Measurements from ENCODE around the gene UMAD1.

GRCh38 chr7:7820409-7820808, 179.9 kb downstream of the UMAD1 start:
- TF ChIP-seq POU6F1 (CRISPR knock-in tag; IDR thresholded peaks at IDR 0.05; ENCODE audit: borderline replicate concordance, low read depth) (no peak), PATZ1 (CRISPR knock-in tag; IDR thresholded peaks at IDR 0.05; ENCODE audit: borderline replicate concordance) (no peak), ISL1 (CRISPR knock-in tag; IDR thresholded peaks at IDR 0.05) (no peak), ZFP3 (CRISPR knock-in tag; IDR thresholded peaks at IDR 0.05) (no peak), ZNF70 (CRISPR knock-in tag; IDR thresholded peaks at IDR 0.05) (no peak), CREB5 (CRISPR knock-in tag; IDR thresholded peaks at IDR 0.05; ENCODE audit: low read depth) (no peak), ARNTL (CRISPR knock-in tag; IDR thresholded peaks at IDR 0.05; ENCODE audit: borderline replicate concordance, low read depth) (no peak), TSHZ2 (CRISPR knock-in tag; IDR thresholded peaks at IDR 0.05) (no peak)

Data from SK-N-SH treated with all-trans-retinoic acid at 6 μM for 48 hours (cell line).